Endothelial cell of umbilical vein (primary cell): Measurements from ENCODE around the gene IL16.

Source experiments
- EZH2 ChIP-seq: IDR thresholded peaks from 2 replicates; pipeline ENCODE4 v1.6.1; 2012; ENCODE audit warnings: borderline replicate concordance, low read depth, mild to moderate bottlenecking, moderate library complexity, low read length, inconsistent platforms; ENCODE audit not compliant: severe bottlenecking
- JUN ChIP-seq: IDR thresholded peaks from 2 replicates; pipeline ENCODE4 v1.6.1; 2011; ENCODE audit warnings: borderline replicate concordance, low read depth; ENCODE audit not compliant: insufficient read length, insufficient read depth
- POLR2A ChIP-seq: IDR thresholded peaks from 2 replicates; pipeline ENCODE4 v1.6.1; 2012; ENCODE audit warnings: low read depth, mild to moderate bottlenecking, control low read depth, low read length
- TF ChIP-seq, protein P1 (sequence below), 2 donors: IDR thresholded peaks; 1 replicate in 1 of 2; 2 replicates in 1 of 2; pipeline ENCODE4 v1.5.1; 2011; ENCODE audit warnings: low read length in 2 of 2, mild to moderate bottlenecking in 2 of 2, moderate library complexity in 2 of 2, control low read depth in 1 of 2, inconsistent platforms in 1 of 2, low read depth in 1 of 2; ENCODE audit not compliant: insufficient read depth in 1 of 2; ENCODE audit errors: extremely low read depth in 1 of 2

DNA sequence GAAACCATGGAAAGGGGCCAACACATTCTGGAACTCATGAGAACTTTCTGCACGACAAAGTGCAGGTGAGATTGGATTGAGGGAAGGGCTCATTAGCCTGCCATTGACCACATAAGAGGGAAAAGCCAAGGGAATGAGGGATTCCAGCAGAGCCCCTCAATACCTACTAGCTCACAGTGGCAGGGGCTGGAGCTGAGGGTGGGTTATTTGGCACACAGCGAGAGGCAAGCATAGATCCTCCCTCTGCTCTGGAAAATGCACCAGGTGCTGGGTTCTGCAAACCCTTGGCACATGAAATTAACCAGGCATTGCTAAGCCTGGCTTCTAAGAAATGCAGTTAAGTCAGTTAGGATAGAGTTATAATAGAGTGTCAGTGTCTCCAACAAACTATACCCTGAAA lies 60.8 kb downstream of the IL16 start:
- TF ChIP-seq, protein P1, sequence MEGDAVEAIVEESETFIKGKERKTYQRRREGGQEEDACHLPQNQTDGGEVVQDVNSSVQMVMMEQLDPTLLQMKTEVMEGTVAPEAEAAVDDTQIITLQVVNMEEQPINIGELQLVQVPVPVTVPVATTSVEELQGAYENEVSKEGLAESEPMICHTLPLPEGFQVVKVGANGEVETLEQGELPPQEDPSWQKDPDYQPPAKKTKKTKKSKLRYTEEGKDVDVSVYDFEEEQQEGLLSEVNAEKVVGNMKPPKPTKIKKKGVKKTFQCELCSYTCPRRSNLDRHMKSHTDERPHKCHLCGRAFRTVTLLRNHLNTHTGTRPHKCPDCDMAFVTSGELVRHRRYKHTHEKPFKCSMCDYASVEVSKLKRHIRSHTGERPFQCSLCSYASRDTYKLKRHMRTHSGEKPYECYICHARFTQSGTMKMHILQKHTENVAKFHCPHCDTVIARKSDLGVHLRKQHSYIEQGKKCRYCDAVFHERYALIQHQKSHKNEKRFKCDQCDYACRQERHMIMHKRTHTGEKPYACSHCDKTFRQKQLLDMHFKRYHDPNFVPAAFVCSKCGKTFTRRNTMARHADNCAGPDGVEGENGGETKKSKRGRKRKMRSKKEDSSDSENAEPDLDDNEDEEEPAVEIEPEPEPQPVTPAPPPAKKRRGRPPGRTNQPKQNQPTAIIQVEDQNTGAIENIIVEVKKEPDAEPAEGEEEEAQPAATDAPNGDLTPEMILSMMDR (IDR thresholded peaks at IDR 0.05; ENCODE audit: extremely low read depth in 1 of 2, insufficient read depth in 1 of 2, low read depth in 1 of 2, low read length in 2 of 2), result no peak
- TF ChIP-seq POLR2A, result no peak
- TF ChIP-seq EZH2, result no peak
- TF ChIP-seq JUN, result no peak
